NCI-H1436 (cell line): ENCODE results near the gene TTC28.
"Not testable (repeated sequence)": the region's sequence is repeated elsewhere in the genome, so short reads cannot be mapped to it uniquely, and the experiment has no call there.

Source experiments
- DNase-seq: peaks from one replicate; lab custom pipeline; 2025; lab: John Stamatoyannopoulos, UW

TTC28 gene

DNA sequence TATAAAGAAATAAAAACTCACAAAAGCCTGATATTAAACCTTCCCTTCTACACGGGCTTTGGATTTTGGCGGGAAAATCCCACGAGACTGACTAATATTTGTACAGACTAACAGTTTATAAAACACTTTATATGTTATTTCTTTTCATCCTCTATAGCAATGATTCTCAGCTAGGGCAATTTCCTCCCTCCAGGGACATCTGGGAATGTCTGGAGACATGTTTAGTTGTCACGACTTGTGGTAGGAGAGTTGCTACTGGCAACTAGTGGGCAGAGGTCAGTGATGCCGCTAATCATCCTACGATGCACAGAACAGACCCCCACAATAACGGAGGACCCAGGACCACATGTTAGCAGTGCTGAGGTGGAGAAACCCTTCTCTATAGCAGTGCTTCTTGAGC is 455.8 kb downstream of the TTC28 start:
- no peak for DNase-seq

DNA sequence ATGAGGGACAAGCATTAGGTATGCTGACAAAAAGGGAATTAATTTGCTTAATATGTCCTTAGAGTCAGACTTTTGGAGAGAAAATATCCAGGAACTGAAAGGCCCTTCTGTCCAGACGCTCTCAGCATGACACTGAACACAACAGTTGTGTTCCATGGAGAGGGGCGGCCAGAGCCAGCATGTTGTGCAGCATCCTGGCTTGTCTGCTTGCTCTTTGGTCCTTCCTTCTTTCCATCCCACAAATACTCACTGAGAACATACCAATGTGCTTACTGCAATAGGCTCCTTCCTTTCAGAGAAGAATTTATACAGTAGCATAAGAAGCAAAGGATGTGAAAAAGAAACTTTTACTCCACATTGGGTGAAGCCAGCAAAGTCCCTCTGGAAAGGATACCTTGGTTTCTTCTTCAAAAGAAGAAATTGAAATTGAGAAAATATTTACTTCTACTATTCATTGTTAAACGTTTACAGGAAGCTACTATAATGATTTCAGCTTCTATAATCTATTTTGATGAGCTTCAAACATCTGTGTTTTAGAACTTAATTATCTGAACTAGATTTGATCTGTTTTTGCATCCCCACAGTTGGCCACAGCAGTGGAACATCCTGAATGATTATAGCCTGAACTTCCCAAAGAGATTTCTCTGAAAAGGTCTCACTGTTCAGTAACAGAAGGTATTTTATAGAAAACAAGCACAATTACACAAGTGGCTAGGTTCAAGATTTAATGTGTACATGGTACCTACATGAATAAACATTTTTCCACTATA is 456.5 kb downstream of the TTC28 start:
- no peak for DNase-seq

DNA sequence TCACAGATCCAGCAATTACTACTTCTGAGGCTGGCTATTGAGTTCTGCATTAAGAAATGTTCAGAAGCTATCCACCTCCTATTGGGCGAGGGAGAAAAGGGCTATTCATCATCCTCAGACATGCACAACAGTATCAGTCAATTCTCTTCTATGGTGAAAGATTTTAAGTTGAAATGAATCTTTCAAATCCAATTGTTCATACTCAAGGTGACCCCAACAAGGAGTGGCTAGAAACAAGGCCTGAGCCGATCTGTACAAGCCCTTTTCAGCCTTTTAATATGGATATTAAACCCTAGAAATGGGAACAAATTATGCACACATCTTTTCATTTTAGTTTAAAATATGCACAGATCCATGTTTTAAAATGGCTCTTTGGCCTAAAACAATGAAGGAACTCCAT is 457.1 kb downstream of the TTC28 start:
- DNase-seq = no peak

DNA sequence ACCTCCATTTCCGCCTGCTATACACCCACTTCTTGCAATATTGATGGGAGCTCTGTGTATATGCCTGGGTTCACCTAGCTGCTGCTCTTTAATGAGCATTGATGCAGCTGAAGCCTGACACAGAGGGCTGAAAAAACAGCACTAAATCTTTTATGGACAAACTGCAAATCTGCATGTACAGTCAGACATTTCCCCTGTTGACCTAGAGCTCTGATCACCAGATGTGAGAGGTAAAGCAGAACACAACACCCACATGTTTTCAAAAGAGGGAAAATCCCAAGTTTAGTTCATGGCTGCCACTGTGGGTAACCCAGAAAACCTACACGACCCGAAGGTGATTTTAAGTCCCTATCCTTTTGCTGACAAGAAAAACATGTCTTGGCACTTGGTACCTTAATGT is 457.6 kb downstream of the TTC28 start:
- no peak for DNase-seq

DNA sequence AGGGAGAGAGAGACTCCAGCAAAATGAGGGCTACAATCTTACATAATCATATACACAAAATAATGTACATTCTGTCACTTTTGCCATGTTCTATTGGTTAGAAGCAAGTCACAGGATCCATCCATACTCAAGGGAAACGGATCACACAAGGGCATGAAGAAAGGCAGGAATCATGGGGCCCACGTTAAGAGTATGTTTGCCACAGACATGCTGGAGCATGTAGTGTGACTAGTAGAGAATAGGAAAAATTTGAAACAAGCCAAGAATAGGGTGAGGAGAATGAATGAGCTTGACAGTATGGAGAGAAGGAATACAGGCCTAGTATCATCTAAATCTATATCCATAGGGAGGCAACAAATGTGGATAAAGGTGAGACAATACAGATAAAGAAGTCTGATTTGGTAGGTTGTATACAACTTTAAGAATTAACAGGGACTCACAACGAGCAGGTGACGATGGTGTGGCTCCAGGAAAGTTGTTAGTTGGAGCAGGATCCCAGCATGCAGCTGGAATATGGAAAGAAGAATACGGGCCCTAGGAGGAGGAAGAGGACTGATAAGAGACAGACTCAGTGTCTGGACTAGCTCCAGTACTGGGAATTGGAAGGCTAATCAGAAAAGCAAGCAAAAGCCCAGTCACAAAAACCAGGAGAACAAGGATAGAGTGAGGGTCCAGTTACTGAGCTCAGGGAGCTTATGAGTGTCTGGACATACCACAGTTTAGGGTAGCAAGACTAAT is 458.8 kb downstream of the TTC28 start:
- DNase-seq = no peak

DNA sequence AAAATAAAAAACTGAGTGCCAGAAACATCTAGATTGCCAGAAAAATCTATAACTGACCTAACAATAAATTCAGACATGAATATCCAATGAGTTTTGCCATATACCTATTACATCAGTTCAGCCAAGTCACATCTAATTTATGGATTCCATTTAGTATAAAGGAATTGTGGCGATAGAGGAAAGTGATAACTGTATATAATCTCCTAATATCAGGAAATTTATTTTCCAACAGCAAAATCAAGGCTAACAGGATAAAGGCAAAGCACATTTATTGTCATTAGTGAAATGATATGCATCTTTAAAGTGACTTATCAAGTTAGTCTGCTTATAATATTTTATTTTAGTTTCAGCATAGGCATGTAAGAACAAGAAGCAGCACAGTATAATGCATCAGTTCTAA is 462.4 kb downstream of the TTC28 start:
- DNase-seq = no peak

DNA sequence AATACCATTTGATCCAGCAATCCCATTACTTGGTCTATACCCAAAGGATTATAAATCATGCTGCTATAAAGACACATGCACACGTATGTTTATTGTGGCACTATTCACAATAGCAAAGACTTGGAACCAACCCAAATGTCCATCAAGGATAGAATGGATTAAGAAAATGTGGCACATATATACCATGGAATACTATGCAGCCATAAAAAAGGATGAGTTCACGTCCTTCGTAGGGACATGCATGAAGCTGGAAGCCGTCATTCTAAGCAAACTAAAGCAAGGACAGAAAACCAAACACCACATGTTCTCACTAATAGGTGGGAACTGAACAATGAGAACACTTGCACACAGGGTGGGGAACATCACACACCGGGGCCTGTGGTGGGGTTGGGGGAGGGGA is 464.9 kb downstream of the TTC28 start:
- not testable (repeated sequence) for DNase-seq

DNA sequence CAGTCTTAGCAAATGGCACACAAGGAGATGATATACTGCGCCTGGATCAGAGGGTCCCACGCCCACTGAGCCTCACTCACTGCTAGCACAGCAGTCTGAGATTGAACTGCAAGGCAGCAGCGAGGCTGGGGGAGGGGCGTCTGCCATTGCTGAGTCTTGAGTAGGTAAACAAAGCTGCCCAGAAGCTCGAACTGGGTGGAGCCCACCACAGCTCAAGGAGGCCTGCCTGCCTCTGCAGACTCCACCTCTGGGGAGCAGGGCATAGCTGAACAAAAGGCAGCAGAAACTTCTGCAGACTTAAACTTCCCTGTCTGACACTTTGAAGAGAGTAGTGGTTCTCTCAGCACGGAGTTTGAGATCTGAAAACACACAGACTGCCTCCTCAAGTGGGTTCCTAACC is 470.2 kb downstream of the TTC28 start:
- DNase-seq = not testable (repeated sequence)

DNA sequence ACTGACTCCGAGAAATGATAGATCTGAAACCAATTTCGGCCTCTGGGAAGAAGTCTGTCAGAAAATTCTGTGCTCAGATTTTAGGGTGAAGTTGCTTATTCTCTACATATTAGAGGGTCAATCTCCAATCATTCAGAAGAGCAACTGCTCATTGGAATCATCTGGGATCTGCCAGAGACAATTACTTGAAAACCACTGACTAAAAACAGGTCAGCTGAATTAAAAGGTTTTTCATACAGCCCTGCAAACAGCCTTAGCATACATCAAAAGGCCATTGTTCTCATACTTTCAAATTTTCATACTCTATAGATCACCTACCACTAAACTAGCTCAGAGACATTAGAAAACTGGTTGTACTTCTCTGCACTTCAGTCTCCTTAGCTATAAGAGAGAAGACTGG is 470.9 kb downstream of the TTC28 start:
- DNase-seq = no peak

DNA sequence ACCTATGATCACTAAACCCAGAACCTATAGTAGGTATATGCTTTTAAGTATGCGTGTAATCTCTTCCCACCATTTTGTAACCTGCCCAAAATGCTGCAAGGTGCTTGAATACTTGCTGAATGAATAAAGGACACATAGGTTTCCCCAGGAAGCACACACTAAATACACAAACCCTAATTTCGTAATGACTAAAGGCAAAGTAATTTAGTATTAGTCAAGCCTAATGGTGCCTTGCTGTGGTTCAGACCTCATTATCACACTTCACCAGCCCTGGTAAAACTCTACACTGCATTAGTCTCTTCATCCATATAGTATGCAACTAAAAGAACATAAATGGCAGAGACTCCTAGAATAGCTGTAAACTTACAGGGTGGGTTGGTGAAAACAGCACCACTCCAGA is 471.6 kb downstream of the TTC28 start:
- DNase-seq = no peak

DNA sequence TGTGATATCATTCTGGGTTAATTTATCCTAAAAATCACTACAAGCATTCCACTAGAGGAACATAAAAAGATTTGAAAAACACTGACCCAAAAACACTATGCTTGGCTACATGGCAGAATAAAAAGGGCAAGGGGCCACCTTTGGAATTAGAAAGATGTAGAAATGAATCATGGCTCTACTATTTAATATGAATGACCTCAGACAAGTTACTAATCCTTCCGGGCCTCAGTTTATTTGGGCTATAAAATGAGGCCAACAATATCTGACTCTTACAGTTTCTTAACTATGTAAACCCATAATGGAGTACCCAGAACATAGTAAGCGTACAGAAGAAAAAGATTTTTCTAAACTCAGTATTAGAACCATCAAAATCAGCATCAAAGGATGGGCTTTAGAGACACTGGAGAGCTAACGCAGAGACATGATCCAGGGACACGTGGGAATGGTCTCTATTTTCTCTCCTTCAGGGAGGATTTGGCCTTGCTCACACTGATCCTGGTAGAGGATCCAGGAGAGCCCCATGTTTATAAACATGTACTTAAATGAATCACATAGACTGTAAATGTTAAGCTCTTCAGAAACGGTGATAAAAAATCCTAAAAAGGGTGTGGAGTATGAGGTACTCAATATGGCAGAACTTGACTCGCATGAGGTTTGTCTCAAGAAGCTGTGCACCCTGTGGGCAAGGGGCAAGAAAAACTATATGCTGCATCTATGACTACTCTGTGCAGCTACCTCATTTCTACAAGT is 472.2 kb downstream of the TTC28 start:
- no peak for DNase-seq

DNA sequence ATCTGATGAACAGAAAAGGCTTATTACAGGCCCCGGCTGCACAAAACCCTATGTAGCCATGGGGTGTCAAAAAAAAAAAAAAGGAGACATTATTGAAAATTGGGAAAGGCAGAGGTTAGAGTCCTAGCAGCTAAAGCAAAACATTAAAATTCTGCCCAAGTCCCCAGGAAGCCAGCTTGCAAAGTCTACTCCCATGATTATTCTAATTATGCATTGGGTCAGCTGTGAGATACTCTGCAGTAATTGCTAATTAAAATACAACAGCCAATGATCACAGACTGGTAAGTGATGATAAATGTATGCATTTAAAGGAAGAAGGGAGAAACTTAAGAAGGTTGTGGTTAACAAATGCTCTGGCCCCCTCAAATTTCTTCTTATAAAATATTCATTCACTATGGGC is 473.7 kb downstream of the TTC28 start:
- no peak for DNase-seq

DNA sequence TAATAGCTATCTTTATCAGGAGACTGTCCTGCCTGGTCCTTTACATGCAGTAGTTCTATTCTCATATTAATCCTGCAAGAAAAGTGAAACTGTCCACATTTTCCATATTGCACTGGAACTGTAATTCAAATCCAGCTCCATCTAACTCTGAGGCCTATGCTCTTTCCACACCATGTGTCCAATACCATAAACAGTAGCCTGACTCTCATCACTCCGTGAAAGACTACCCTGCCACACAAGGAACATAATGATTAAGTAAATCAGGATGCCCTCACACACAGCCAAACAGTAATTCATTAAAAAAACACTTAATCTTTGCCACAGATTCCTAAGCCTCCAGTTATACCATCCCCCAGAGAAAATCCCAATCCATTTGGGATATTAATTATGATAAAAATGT is 475.3 kb downstream of the TTC28 start:
- DNase-seq = no peak

DNA sequence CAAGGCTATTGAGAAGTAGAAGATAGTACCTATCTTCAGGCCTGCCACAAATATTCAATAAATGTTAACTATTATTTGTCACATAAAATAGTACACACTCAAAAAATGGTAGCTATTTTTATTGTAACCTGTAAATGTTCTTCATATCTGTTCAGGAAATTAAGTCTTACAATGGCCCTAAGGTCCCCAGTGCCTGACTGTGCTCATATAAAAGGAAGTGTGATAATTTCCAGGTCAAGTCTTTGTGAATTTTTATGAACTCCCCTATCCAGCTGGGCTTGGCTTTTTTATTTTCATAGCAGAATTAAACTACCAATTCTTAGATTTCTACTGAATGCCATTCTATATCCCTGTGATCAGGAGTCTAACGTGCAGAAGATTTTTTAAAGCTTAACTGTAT is 476.4 kb downstream of the TTC28 start:
- DNase-seq = no peak

DNA sequence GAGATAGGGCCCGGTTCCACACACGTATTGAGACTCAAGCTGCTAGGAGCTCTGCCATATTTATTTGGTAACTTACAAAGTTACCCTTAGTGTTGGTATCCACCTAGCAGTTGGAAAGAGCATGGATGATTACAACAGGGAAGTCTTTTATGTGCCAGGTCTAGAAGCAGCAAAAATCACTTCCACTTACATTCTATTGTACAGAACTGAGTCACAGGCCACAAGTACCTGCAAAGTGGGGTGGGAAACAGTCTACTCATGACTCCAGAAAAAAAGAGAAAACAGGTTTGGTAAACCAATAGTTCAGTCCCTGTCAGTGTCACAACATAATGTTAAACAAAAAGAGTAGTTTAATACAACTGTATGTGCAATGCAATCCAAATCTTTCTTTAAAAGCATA is 480.9 kb downstream of the TTC28 start:
- DNase-seq = no peak

DNA sequence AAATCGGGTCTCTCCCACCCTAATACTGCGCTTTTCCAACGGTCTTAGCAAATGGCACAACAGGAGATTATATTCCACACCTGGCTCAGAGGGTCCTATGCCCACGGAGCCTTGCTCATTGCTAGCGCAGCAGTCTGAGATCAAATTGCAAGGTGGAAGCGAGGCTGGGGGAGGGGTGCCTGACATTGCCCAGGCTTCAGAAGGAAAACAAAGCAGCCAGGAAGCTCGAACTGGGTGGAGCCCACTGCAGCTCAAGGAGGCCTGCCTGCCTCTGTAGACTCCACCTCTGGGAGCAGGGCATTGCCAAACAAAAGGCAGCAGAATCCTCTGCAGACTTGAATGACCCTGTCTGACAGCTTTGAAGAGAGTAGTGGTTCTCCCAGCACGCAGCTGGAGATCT is 488.1 kb downstream of the TTC28 start:
- not testable (repeated sequence) for DNase-seq

DNA sequence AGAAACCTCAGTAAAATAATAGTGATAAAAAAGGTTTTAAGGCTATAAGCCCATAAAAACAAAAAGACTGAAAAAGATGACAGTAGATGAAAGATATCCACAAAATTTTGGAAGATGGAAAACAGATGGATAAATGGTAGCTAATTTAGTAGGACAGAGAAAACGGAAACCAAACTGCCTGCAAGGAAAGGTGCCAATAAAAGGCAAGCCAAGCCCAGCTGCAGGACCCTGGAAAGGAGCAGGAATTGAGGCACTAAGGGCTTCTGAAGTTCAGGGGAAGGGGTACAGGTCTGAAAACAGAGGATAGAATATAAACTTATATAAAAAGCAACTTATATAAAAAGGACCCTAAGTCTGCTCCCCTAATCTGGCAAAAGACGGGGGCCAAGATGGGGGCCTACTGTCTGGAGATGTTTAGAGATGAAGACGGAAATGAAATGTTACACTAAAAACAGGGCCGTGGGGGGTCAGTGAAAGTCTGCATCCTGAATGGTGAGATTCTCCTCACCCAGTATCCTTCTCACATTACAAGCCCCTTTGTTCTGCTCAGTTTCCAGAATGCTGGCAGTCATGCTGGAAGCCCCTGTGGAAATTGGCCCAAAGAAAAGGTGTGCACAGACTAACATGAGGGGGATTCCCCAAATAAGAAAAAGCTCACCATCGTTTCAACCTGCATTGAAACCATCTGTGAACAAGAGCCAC is 491.3 kb downstream of the TTC28 start:
- no peak for DNase-seq

DNA sequence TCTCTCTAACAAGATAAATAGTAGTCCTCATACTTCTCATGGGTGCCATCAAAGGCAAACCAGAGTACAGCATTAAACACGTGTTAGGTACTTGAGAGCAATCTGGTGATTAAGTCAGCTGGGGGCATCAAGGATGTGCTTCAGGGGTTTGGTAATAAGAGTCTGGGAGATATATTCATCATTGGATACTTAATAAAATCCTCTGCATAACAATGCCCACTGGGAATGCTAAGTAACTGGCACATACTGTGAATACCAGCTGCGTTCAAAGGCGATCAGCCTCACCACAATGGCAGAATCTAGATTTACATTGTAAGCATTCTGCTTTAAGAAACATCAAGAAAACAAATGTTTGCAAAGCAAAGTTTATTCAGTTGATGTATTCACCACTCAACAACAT is 492.0 kb downstream of the TTC28 start:
- no peak for DNase-seq

DNA sequence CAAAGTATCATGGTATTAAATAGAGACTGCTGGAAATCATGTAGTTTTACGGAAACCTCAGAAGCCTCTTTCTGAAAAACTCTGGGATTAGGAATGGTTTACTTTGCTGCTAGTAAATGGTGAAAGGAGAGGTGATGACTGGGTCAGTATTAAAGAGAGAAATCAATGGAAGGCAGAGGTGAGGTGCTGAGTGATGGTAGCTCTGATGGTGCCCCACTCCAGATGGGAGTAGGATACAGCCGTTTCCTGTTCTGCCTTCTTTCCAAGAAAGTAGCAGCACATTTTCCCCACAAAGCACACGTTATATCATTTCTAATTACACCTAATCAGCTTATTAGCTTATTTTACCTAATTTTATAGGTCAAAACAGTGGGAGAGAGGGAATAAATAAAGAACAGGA is 493.0 kb downstream of the TTC28 start:
- no peak for DNase-seq

DNA sequence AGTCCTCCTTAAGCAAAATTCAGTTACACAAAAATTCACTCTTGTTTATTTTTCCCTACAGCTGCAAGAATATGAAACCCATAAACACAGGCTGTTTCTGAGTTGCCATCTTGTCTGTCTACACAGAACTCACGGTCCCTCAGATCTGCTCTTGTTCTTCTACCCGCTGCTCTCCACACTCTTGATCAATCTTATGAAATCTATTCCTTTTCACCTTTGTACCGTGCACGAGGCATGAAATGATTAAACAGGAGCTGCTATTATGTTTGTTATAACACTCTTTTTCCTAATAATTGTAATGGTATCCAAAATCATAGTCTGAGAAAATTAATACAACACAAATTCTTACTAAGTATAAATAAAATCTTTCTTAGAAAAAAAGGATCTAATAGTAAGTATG is 494.5 kb downstream of the TTC28 start:
- DNase-seq = no peak

DNA sequence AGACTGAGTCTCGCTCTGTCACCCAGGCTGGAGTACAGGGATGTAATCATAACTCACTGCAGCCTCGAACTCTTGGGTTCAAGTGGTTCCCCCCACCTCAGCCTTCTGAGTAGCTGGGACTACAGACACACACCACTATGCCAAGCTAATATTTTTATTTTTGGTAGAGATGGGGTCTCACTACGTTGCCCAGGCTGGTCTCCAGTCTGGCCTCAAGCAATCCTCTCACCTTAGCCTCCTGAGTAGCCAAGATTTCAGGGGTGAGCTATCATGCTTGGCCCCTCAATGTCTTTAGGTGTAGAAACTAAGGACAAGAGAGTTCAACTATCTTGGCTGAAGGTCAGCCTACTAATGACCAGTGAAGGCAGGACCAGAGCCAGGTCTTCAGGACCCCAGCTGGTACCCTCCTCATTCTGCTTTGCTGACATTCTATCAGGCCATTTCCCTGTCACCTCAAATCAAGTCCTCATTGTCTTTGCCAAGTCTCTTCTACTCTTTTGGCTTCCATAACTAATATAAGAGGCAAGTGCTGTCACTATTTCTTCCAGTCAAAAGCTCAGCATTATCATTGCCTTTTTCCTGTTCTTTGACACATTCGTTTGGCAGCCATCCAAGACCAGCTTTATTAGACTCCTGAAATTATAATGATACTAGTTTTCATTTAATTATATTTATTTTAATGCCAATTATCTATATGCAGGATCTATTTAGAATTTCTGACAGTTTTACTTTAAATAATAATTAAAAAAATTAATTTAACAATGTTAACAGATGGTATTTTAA is 496.4 kb downstream of the TTC28 start:
- no peak for DNase-seq
